Measurements from ENCODE around the gene CYS1. TPM values are rescaled to one million over a fixed set of nuclear protein-coding genes. Genes with fewer than 3 reads are reported as not detected.

The CYS1 gene
- polyA plus RNA-seq, 1 donor (not counting 4 experiments of a cell fraction or from before 2014, with no cell fraction given), result 0.14 TPM

- peaks cover 2% of the 10 kb centered on the region for H3K4me1 ChIP-seq (ENCODE audit: control insufficient read depth, extremely low read depth, insufficient read depth, low read length)
- H3K4me3 ChIP-seq (ENCODE audit: control insufficient read depth in 2 of 3, extremely low read depth in 1 of 3, insufficient read depth in 2 of 3, low read depth in 1 of 3, low read length in 3 of 3), result no peak overlapping the region
- no peak overlapping the region for H3K9ac ChIP-seq (ENCODE audit: control insufficient read depth, extremely low read depth, insufficient read depth, low read length)
- no peak for TF ChIP-seq EZH2 (IDR thresholded peaks at IDR 0.05; ENCODE audit: low read length)
- TF ChIP-seq, protein P1, sequence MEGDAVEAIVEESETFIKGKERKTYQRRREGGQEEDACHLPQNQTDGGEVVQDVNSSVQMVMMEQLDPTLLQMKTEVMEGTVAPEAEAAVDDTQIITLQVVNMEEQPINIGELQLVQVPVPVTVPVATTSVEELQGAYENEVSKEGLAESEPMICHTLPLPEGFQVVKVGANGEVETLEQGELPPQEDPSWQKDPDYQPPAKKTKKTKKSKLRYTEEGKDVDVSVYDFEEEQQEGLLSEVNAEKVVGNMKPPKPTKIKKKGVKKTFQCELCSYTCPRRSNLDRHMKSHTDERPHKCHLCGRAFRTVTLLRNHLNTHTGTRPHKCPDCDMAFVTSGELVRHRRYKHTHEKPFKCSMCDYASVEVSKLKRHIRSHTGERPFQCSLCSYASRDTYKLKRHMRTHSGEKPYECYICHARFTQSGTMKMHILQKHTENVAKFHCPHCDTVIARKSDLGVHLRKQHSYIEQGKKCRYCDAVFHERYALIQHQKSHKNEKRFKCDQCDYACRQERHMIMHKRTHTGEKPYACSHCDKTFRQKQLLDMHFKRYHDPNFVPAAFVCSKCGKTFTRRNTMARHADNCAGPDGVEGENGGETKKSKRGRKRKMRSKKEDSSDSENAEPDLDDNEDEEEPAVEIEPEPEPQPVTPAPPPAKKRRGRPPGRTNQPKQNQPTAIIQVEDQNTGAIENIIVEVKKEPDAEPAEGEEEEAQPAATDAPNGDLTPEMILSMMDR (optimal IDR thresholded peaks at IDR 0.05 in 1 of 3, IDR thresholded peaks at IDR 0.05 in 1 of 3, conservative IDR thresholded peaks at IDR 0.05 in 1 of 3; ENCODE audit: extremely low read depth in 1 of 3, insufficient read depth in 2 of 3, low read length in 3 of 3), result no peak
- dilution Hi-C loops (cut with MboI; ENCODE audit: extremely low pct_ligation_motif_present, low sequenced_read_pairs), result no loop called here
- FAIRE-seq, result no peak
- H3K27me3 ChIP-seq (ENCODE audit: control insufficient read depth, extremely low read depth, insufficient read depth, low read length), result peaks cover 3% of the 10 kb centered on the region
- H3K79me2 ChIP-seq (ENCODE audit: control insufficient read depth, insufficient read depth, low read length), result no peaks in the 10 kb centered on the region
- H3K4me2 ChIP-seq (ENCODE audit: control insufficient read depth, extremely low read depth, insufficient read depth, low read depth, low read length), result no peak overlapping the region
- no peak for DNase-seq (ENCODE audit: low read depth, low spot score)
- H2AFZ ChIP-seq (ENCODE audit: control insufficient read depth, low read length), result no peak overlapping the region
- H4K20me1 ChIP-seq (ENCODE audit: control insufficient read depth, extremely low read depth, insufficient read depth, low read length), result no peaks in the 10 kb centered on the region
- no peaks in the 10 kb centered on the region for H3K9me1 ChIP-seq (ENCODE audit: control insufficient read depth, extremely low read depth, insufficient read depth, low read length)
- H3K36me3 ChIP-seq (ENCODE audit: control insufficient read depth in 2 of 2, extremely low read depth in 1 of 2, insufficient read depth in 2 of 2, low read length in 2 of 2), result no peaks in the 10 kb centered on the region
- no peaks in the 10 kb centered on the region for H3K9me3 ChIP-seq (ENCODE audit: control insufficient read depth, low read depth, low read length)
- H3K27ac ChIP-seq (ENCODE audit: control insufficient read depth, insufficient read depth, low read length), result no peak overlapping the region
These were observed 17.3 kb downstream of the CYS1 start for GRCh38 chr2:10062931-10063365.

- no peak for DNase-seq (ENCODE audit: low read depth, low spot score)
- H4K20me1 ChIP-seq (ENCODE audit: control insufficient read depth, extremely low read depth, insufficient read depth, low read length), result no peaks in the 10 kb centered on the region
- no peaks in the 10 kb centered on the region for H3K9me3 ChIP-seq (ENCODE audit: control insufficient read depth, low read depth, low read length)
- H3K27me3 ChIP-seq (ENCODE audit: control insufficient read depth, extremely low read depth, insufficient read depth, low read length), result peaks cover 3% of the 10 kb centered on the region
- H3K9me1 ChIP-seq (ENCODE audit: control insufficient read depth, extremely low read depth, insufficient read depth, low read length), result no peaks in the 10 kb centered on the region
- no peak overlapping the region for H3K4me3 ChIP-seq (ENCODE audit: control insufficient read depth in 2 of 3, extremely low read depth in 1 of 3, insufficient read depth in 2 of 3, low read depth in 1 of 3, low read length in 3 of 3)
- no peak overlapping the region for H3K9ac ChIP-seq (ENCODE audit: control insufficient read depth, extremely low read depth, insufficient read depth, low read length)
- peaks cover 15% of the 10 kb centered on the region for H3K4me1 ChIP-seq (ENCODE audit: control insufficient read depth, extremely low read depth, insufficient read depth, low read length)
- H3K27ac ChIP-seq (ENCODE audit: control insufficient read depth, insufficient read depth, low read length), result no peak overlapping the region
- no peak for FAIRE-seq
- no peaks in the 10 kb centered on the region for H3K79me2 ChIP-seq (ENCODE audit: control insufficient read depth, insufficient read depth, low read length)
- H3K4me2 ChIP-seq (ENCODE audit: control insufficient read depth, extremely low read depth, insufficient read depth, low read depth, low read length), result no peak overlapping the region
- no peak for TF ChIP-seq EZH2 (IDR thresholded peaks at IDR 0.05; ENCODE audit: low read length)
- TF ChIP-seq, protein P1 (optimal IDR thresholded peaks at IDR 0.05 in 1 of 3, IDR thresholded peaks at IDR 0.05 in 1 of 3, conservative IDR thresholded peaks at IDR 0.05 in 1 of 3; ENCODE audit: extremely low read depth in 1 of 3, insufficient read depth in 2 of 3, low read length in 3 of 3), result no peak
- H3K36me3 ChIP-seq (ENCODE audit: control insufficient read depth in 2 of 2, extremely low read depth in 1 of 2, insufficient read depth in 2 of 2, low read length in 2 of 2), result no peaks in the 10 kb centered on the region
- dilution Hi-C loops (cut with MboI; ENCODE audit: extremely low pct_ligation_motif_present, low sequenced_read_pairs), result no loop called here
- no peak overlapping the region for H2AFZ ChIP-seq (ENCODE audit: control insufficient read depth, low read length)
These were observed 18.8 kb downstream of the CYS1 start for GRCh38 chr2:10061221-10061925.
